AG04450 (cell line): ENCODE measurements around the gene TES. TPM values are rescaled to one million over a fixed set of nuclear protein-coding genes. Genes with fewer than 3 reads are reported as not detected.

Experiments used
- CTCF ChIA-PET: fragments of 300-600, 350-600 bp; formaldehyde crosslinking; extraction: SDS; loops from one replicate; lab custom pipeline; 2022; ENCODE audit warnings: antibody characterized with exemption, inconsistent platforms; lab: Charles Lee
- POLR2A ChIA-PET: fragments of 350-600 bp; formaldehyde crosslinking; extraction: SDS; loops from one replicate; lab custom pipeline; 2021; ENCODE audit warnings: antibody characterized with exemption, inconsistent platforms; lab: Yijun Ruan, JAX
- DNase-seq: peaks from one replicate; pipeline ENCODE4 v3.0.0-alpha.2; 2011; ENCODE audit warnings: low read depth, low spot score
- H3K27ac ChIP-seq: one replicate; pipeline ENCODE4 v1.5.1; 2012; ENCODE audit warnings: low read depth, low read length, control low read depth
- H3K27me3 ChIP-seq: one replicate; pipeline ENCODE4 v1.6.0; 2012; ENCODE audit warnings: low read length; ENCODE audit not compliant: control insufficient read depth, insufficient read depth
- H3K4me3 ChIP-seq: 2 replicates; pipeline ENCODE4 v1.5.1; 2011; ENCODE audit warnings: mild to moderate bottlenecking, low read depth, low read length, control low read depth
- H3K9me3 ChIP-seq: 2 replicates; pipeline ENCODE4 v1.5.1; 2012; ENCODE audit warnings: low read length; ENCODE audit not compliant: control insufficient read depth, insufficient read depth
- CTCF ChIP-seq: IDR thresholded peaks from 2 replicates; pipeline ENCODE4 v1.5.1; 2011; ENCODE audit warnings: low read depth, low read length, control low read depth, inconsistent platforms
- polyA plus RNA-seq: library from polyadenylated mRNA; depleted of rRNA; stranded (reverse); fragments of >200 nt; gene quantifications from 2 replicates; pipeline ENCODE4 v1.2.3, GENCODE V29; 2011

TES gene
- polyA plus RNA-seq, 1 experiment, result 152 TPM

- TF ChIP-seq CTCF, result no peak
- Histone ChIP-seq H3K27ac (no peak overlapping the region), H3K27me3 (no peaks in the 10 kb centered on the region), H3K9me3 (no peaks in the 10 kb centered on the region), H3K4me3 (no peak overlapping the region)
- no peak for DNase-seq
- ChIA-PET CTCF (interaction anchor here (0.6 to 9.9 kb wide), 6 partner anchors 20 to 352 kb away, joined by 6 to 362 read pairs (median 22); no protein-coding TSS in a partner anchor), POLR2A (interaction anchor here (0.5 kb wide), 1 partner anchor 28 kb away, joined by 3 read pairs; no protein-coding TSS in a partner anchor)
Observed at GRCh38 chr7:116239020-116239419, 28.7 kb downstream of the TES start.

- no peak for TF ChIP-seq CTCF
- no peak overlapping the region for H3K27ac ChIP-seq
- DNase-seq, result no peak
- POLR2A ChIA-PET, result no interaction called here
- CTCF ChIA-PET, result interaction anchor here (0.6 to 9.9 kb wide), 7 partner anchors 19 to 352 kb away, joined by 6 to 362 read pairs (median 36); no protein-coding TSS in a partner anchor
- peaks cover 2% of the 10 kb centered on the region for H3K9me3 ChIP-seq
- H3K4me3 ChIP-seq, result no peak overlapping the region
- H3K27me3 ChIP-seq, result no peaks in the 10 kb centered on the region
Observed at GRCh38 chr7:116239434-116239833, 29.1 kb downstream of the TES start.

DNA sequence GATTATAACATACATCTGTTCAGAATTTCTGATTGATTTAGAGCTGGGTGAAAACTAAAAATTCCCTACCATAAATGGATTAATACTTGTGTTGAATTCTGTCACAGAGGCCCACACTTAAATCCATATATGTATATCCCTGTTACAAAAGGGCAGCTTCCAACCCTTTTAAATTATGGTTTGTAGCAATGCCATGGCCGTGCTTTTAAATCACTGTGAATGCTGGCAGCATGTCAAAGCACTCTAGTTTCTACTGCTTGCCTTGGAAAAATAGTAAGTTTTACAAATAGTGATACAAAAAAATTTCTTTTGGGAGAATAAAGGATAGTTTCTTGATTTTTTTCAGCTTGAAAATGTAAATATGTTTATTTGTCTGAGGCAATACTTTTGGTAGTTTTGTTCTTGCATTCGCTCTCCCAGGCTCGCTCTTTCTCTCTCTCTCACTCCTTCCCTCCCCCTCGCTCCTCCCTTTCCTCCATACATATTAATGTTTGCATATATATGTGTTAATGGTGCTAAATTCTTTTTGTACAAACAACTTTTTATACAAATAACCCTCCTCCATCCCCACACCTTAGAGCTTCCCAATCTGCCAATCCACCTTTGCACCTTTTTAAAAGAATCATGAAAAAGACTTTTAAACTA lies 29.8 kb downstream of the TES start:
- Histone ChIP-seq H3K9me3 (peaks cover 8% of the 10 kb centered on the region), H3K4me3 (no peak overlapping the region), H3K27ac (no peak overlapping the region), H3K27me3 (no peaks in the 10 kb centered on the region)
- no peak for DNase-seq
- ChIA-PET POLR2A (no interaction called here), CTCF (interaction anchor here (0.5 to 9.9 kb wide), 11 partner anchors 9 to 398 kb away, joined by 3 to 362 read pairs (median 13); no protein-coding TSS in a partner anchor)
- TF ChIP-seq CTCF, result no peak

- Histone ChIP-seq H3K27ac (no peak overlapping the region), H3K27me3 (no peaks in the 10 kb centered on the region), H3K9me3 (peaks cover 8% of the 10 kb centered on the region), H3K4me3 (no peak overlapping the region)
- CTCF ChIA-PET, result interaction anchor here (0.9 to 9.9 kb wide), 17 partner anchors 8 to 564 kb away, joined by 3 to 362 read pairs (median 9); no protein-coding TSS in a partner anchor
- DNase-seq, result no peak
- POLR2A ChIA-PET, result interaction anchor here (1.5 kb wide), 1 partner anchor 348 kb away, joined by 3 read pairs; no protein-coding TSS in a partner anchor
- TF ChIP-seq CTCF, result no peak
Observed at GRCh38 chr7:116241291-116241690, 31.0 kb downstream of the TES start.

GRCh38 chr7:116242178-116242577 lies 31.8 kb downstream of the TES start:
- Histone ChIP-seq H3K9me3 (peaks cover 8% of the 10 kb centered on the region), H3K4me3 (no peak overlapping the region), H3K27me3 (no peaks in the 10 kb centered on the region), H3K27ac (no peak overlapping the region)
- peak; percentile 44 for TF ChIP-seq CTCF
- ChIA-PET CTCF (interaction anchor here (0.6 to 9.9 kb wide), 21 partner anchors 8 to 563 kb away, joined by 3 to 362 read pairs (median 5); no protein-coding TSS in a partner anchor), POLR2A (interaction anchor here (1.5 kb wide), 1 partner anchor 347 kb away, joined by 3 read pairs; no protein-coding TSS in a partner anchor)
- no peak for DNase-seq
